ENCODE measurements around the gene TMEM88.
"Not testable (repeated sequence)": the region's sequence is repeated elsewhere in the genome, so short reads cannot be mapped to it uniquely, and the experiment has no call there.

DNA sequence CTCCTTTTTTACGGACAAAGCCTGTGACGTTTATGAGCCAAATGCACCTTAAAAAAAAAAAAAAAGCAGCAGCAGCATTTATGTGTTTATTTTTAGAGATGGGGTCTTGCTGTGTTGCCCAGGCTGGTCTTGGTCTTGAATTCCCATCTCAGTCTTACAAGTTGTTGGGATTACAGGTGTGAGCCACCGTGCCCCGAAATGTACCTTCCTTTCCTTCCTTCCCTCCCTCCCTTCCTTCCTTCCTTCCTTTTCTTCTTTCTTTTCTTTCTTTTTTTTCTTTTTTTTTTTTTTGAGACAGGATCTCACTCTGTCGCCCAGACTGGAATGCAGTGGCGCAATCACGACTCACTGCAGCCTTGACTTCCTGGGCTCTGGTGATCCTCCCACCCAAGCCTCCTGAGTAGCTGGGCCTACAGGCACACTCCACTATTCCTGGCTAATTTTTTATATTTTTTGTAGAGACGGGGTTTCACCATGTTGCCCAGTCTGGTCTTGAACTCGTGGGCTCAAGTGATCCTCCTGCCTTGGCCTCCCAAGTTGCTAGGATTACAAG is 45.0 kb upstream of the TMEM88 start:
- TF ChIP-seq POLR2A (IDR thresholded peaks at IDR 0.05; ENCODE audit: low read depth, low read length); POLR2AphosphoS5 (IDR thresholded peaks at IDR 0.05; ENCODE audit: low read depth, low read length); TAF1 (IDR thresholded peaks at IDR 0.05; ENCODE audit: borderline replicate concordance, low read depth, low read length): not testable (repeated sequence)

Measured in GM12892 (cell line).